ENCODE measurements around the gene THAP10. TPM values are rescaled to one million over a fixed set of nuclear protein-coding genes. Genes with fewer than 3 reads are reported as not detected.

THAP10 gene
- total RNA-seq, 1 donor from 2014 or later, result 3.4 TPM

DNA sequence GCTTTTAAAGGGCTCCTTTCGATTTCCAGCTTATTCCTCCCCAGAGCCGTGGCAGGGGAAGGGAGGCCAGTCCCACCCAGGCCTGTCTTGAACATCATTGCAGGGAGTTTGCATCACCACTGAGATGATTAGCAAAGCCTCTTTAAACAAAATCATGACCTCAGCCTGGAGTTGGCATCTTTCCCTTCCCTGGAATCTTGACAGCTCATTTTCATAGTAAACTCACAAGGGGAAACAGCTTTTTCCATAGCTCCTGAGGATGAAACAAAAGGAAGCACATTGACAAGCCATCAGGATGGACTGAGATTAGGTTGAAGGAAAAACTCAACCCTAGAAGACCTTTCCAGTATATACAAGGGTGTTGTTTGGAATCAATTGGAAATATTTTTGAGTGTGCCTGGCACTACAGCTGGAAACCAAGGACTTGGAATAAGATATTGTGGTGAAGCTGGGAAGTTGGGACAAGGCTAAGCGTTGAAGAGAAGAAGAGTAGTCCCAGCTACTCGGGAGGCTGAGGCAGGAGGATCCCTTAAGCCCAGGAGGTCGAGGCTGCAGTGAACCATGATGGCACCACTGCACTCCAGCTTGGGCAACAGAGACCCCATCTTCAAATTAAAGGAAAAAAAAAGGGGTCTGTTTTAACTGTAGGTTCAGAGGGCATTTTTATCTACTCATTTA, 35.2 kb downstream of the THAP10 start:
- ATAC-seq (peak; percentile 89), DNase-seq (ENCODE audit: low spot score) (peak; percentile 84)
- intact Hi-C loops (cut with DNase I), result no loop called here

DNA sequence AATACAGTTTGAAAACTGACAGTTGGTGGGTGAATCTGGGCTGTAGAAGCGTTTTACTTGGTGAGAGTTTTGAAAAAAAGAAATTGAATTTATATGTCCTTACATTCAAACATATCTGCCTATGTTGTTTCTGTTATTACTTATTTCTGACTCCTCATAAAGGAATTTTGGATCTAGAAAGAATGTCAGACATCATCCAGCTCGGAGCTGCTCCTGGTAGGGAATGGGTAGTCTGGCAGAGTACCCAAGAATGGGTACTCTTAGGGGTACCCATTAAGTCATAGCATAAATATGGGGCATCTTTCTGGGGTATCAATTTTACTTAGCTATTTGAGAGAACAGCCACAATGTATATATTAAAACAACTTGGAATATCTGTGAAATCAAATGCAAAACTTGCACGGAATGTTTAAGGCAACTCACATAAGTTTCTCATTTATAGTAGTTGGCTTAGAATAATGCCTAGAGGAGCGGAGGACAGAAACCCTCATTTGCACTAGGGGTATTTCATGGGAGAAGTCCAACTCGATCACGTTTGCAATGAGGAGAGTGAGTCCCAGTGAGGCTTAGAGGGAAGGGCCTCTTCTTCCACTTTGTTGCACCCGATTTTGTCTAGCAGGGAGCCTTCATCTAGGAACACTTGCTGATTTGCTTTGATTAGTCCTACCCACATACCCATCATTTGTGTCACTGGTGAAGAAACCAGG, 35.9 kb downstream of the THAP10 start:
- intact Hi-C loops (cut with DNase I), result no loop called here
- no peak for DNase-seq (ENCODE audit: low spot score)
- ATAC-seq, result no peak

DNA sequence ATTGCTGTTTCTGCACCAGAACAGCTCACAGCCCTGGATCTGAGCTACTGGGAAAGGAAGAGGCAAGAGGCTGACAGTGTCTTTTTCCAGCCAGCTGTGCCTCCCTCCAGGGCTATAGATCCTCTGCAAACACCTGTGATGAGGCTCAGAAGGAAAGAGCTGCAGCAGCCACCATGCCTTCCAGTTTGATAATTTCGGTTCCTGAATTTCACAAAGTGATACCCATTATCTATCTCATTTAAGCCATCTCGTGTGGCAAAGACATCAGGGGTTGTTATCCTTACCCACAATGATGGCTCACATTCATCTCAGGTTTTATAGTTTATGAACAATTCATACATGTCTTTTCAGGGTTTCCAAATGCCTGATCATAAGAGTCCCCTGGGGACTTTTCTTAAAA, 36.5 kb downstream of the THAP10 start:
- intact Hi-C loops (cut with DNase I), result no loop called here
- ATAC-seq (no peak), DNase-seq (ENCODE audit: low spot score) (no peak)

DNA sequence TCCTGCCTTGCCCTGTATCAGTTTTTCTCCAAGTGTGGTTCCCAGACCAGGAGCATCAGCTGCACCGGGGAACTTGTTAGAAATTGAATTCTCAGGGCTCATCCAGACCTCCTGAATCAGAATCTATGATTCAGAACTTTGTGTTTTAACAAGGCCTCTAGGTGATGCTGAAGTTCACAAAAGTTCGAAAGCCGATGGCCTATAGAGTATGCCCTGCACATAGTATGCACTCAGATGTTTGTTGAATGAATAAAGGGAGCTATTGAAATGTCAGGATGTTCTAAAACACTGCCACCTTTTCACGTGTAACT, 37.6 kb downstream of the THAP10 start:
- DNase-seq (ENCODE audit: low spot score), result no peak
- peak; percentile 56 for ATAC-seq
- intact Hi-C loops (cut with DNase I), result no loop called here

DNA sequence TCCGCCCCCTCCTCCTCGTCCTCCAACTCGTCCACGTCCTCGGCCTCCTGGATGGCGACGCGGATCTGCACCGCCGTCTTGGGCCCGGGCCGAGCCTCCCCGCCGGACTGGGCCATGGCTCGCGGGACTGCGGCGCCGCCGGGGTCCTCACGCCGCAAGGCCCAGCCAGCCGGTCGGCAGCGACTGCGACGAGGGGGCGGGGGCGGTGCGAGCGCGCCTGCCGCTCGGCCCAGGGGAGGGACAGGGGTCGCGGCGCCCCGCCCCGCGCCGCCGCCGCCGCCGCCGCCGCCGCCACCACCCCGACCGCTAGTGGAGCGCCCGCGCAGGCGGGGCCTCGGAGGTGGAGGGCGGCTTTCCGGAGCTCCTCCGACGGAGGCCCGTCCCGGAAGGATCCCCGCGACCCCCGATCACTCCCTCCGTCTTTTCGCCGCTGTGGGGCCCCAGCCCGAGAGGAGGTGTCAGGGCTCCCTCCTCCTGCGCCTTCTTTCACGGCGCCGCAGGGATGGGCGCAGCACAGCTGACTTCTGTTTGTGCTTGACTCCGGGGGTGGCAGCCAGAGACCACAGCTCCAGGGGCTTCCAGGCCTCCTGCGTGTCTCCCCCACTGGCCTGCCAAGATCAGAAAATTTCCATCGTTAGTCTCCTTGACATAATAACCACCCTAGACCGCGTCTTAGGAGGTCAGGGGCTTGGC, 38.1 kb downstream of the THAP10 start, which contains the start of gene LARP6:
TSS of gene LARP6 (minus strand) at position 185 of the 693 bp plus-strand sequence. CDS start at position 116, 69 bp downstream.
- DNase-seq (ENCODE audit: low spot score) (peak; percentile 79), ATAC-seq (peak; percentile 59)
- intact Hi-C loops (cut with DNase I), result no loop called here

DNA sequence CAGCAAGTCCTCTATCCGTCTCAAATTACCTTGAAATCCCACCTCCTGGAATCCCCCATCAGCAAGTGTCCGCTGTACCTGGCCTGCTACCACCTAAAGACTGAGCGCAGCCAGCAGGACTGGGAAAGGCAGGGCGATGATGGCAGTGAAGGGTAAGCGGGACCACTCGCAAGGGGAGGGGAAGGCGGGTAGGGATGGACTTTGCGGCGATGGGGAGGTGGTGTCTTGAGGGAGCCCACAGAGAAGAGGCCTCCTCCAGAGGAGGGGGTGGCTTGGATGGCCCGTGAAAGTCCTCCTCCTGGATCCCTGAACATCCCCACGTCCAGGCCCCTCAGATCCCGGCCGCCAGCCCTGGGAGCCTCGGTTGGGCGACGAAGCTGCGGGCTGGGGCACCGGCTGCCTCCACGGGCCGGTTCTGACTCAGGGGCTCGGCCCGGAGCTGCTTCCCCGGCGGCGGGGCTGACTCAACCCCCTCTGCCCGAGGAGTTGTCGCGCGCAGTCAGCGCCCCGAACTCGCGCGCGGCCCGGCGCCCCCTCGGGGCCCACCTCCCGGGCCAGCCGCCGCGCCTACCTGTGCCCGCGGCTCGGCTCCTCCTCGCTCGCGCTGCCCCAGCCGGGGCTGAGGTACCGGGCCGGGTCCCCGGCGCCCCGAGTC, 38.8 kb downstream of the THAP10 start:
- DNase-seq (ENCODE audit: low spot score) (peak; percentile 68), ATAC-seq (peak; percentile 21)
- intact Hi-C loops (cut with DNase I), result no loop called here

DNA sequence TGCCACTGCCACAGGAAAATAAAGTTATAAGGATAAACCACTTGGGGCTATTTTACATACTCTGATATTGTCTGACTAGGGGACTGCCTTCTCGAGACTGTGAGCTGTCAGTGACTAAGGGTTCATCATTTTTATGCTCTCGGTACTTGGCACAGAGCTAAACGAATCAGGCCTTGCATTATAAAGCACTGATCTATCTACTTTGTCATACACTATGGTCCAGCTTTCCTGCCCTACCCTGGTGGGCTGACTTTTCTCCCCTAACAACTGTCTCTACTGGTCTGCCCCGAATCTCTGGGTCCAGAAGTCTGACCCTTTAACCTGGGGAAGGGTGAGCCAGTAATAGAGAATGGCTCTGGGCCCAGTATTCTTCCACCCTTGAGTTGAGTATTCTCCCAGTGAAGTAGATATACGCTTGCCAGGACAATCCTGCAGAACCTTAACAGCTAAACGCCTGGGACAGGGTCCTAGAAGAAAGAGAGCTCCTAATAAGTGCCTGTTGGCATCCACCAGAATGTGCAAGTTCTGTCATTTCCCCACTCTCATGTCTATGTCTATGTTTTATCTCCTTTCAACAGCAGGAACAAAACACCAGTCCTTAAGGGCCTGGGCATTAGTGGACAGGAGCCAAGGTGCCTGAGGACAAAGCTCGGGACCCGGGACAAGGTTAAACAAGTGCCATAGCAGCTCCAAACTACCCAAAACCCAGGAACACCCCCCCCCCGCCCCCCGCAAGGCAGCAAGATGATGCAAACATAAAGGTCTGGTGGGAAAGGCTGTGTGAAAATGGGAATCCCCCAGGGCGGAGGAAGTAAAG, 39.5 kb downstream of the THAP10 start:
- intact Hi-C loops (cut with DNase I), result no loop called here
- DNase-seq (ENCODE audit: low spot score), result no peak
- ATAC-seq, result no peak

DNA sequence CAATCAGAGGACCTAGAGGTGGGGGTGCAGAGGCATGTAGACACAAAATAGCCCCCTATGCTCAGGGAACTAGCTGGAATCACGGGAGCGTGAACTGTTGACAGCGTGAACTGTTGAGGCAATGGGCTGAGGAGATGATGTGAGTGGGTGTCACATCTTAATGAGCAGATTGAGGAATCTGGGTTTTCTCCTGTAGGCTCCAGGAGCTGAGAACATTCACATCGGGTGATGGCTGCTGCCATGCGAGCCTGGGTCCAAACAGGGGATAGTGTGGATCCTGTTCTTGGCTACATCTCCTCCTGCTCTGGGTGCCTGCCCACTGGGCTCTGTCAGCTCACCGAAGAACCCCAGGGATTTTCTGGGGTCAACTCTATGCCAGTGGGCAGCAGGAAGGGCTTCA, 40.3 kb downstream of the THAP10 start:
- intact Hi-C loops (cut with DNase I), result no loop called here
- no peak for DNase-seq (ENCODE audit: low spot score)
- no peak for ATAC-seq

DNA sequence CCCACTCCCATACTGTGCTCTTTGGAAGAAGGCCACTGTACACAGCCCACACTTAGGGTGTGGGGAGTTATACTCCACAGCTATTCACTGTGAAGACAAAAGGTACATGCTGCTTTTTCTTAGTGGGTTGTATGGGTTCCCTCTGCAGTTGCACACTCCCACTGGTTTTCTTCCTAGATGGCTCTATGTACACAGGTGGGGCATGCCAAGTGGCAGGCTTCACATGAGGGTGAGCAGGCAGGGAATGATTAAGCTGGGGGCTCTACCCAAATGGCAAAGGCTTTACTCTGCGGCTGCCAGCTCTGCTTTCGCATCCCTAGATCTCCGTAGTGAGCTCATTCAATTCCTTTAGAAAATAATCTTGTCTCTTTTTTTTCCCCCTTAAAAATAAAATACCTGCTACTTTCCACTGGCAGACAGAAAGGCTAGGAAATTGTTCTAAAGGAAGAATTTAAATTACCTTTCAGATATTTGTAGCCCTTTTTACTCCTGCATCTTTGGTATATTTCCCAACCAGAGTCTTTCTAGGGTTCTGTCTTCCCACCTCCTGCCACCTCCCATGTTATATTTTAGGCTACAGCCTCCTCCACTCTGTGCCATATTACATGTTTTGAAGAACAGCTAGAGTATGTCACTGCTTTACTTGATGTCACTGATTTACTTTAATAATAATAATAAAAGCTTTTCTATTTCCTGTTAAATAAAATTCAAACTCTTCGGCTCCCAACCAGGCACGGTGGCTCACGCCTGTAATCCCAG, 46.5 kb downstream of the THAP10 start:
- no peak for ATAC-seq
- intact Hi-C loops (cut with DNase I), result no loop called here

DNA sequence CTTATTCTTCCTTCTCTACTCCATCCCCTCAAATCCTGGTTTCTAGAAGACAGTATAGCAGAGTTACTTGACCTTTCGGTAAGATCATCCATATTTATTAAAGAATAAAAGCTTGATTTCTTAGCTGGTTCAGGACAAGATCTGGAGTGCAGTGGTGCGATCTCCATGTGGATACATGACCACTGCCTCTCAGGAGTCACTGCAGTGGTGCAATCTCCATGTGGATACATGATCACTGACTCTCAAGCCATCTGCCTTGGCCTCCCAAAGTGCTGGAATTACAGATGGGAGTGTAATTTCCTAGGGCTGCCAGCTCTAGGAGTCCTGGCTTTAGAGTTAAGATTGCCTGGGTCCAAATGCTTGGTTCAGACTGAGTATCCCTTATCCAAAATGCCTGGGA, 54.8 kb downstream of the THAP10 start:
- no peak for DNase-seq (ENCODE audit: low spot score)
- intact Hi-C loops (cut with DNase I), result no loop called here
- ATAC-seq, result peak; percentile 21

More for the DNA sequence above, 46.5 kb downstream of the THAP10 start:
- DNase-seq (ENCODE audit: low spot score), result no peak

DNA sequence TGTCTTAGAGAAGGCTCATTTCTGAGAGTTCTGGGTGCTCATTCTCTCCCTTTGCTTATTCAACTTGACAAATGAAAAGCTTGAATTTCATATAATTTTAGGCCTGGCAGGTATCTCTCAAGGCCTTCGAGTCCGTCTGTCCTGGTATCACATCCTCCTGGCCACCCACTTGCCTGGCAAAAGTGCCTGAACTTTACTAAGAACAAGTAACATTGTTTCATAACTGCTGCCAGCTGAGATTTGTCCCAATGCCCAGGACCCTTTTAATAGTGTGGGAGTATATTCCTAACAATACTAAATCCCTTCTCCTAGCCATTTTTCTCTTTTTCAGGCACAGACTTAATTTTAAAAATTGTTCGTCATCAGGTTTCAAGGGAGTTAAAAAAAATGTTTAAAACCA, 56.4 kb downstream of the THAP10 start:
- ATAC-seq (peak; percentile 48), DNase-seq (ENCODE audit: low spot score) (no peak)
- intact Hi-C loops (cut with DNase I), result no loop called here

DNA sequence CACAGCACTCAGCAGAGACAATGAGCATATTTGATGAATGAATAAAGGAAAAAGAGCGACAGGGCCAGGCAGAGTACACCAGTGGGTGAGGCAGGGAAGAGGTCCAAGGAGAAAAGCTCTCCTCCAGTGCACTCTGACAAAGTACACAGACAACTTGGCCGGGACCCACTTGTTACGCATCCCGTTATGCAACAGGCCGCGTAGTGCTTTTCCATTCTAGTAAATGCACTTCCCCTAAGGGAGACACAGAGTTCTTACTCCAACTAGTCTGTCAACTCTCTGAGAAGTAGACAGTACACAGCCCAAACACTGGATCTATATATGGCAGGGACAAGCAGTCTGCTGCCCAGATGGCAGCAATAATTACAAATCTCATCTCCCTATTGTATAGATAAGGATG, 56.8 kb downstream of the THAP10 start:
- DNase-seq (ENCODE audit: low spot score), result peak; percentile 89
- intact Hi-C loops (cut with DNase I), result no loop called here
- ATAC-seq, result peak; percentile 92

DNA sequence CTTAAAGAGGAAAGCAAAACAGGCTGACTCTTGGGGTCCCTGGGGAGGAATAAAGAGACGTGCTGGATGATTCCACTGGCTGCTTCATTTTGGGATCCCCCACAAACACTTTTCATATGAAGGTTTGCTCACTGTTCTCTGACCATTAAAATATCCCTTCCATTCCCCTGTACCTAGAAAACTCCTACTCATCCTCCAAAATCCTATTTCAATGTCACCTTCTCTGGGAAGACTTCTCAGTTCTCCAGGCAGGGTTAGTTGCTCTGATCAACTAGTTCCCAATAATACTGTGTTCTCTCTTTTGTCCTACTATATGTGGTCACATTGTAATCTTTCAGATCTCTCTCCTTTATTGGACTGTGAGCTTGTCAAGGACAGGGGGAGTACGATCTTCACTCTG, 57.2 kb downstream of the THAP10 start:
- intact Hi-C loops (cut with DNase I), result no loop called here
- DNase-seq (ENCODE audit: low spot score) (no peak), ATAC-seq (no peak)

DNA sequence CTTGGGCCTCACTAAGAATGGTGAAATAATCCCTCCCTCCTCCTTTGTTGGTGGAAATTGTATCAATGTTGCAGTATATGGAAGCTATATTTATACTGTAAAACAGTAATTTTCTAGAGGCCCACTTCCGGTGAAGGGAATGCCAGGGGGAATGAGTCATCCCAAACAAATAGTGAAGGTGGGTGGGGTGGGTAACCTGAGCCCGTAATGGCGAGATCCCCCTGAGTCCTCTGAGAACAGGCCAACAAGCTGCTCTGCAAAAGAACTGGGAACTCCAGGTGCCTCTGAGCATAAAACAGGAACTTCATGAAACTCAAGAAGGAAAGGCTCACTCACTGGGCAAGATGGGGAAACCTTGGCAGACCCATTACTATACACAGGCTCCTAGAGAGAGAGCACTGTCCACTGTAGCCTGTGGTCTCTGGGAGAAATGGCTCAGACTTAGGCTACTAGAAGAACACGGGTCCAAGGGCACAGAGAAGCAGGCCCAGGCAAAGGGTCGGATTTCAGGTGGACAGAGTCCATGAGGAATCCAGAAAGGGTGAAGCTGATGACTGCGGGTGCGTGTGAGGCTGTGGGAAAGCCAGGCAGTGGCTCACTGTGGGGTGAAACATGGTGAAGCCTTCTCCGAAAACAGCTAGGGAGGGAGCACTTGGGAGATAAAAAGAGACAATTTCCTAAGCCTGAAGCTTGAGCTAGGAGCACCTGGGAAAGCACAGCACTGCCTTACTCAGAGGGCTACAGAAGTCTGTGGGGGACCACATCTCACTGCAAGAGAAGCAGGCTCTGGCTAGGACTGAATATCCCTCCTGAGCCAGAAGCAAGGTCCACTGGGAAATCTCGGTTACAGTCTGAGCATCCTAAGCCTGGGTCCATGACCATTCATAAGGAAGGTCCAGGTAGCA, 58.1 kb downstream of the THAP10 start:
- intact Hi-C loops (cut with DNase I), result no loop called here
- no peak for DNase-seq (ENCODE audit: low spot score)
- ATAC-seq, result peak; percentile 6

DNA sequence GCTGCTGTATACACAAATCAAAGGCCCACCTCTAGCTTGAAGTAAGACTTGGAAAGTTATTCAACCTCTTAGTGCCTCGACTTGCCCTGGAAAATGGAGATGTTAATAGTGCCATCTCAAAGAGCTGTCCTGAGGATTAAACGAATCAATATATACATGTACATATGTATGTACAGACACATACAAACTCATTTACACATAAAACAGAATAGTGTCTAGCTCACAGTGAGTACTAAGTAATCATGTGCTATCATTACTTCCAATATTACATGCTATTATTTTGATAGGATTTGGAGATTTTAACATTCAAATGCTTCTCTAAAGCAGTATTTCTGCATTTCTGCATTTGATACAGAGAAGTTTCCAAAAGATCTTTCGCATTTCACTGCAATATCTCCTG, 58.8 kb downstream of the THAP10 start:
- intact Hi-C loops (cut with DNase I), result no loop called here
- ATAC-seq (no peak), DNase-seq (ENCODE audit: low spot score) (no peak)

DNA sequence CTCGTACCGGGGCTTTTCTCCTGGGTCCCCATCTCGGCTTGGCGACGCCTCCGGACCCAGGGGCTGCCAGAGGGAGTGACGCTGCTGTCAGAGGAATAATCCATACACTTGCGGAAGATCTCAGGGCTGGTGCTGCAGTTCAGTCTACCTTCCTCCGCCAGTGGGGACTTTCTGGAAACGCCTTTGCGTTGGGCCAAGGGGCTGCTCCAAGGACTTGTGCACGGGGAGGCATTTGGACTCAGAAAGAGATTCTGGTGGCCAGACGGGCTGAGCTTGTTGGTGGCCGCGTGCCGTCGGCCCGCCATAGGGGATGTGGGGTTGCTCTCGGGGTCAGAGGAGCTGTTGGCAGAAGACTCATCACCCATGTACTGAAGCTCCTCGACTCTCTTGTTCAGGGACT, 60.1 kb downstream of the THAP10 start:
- intact Hi-C loops (cut with DNase I), result no loop called here
- DNase-seq (ENCODE audit: low spot score) (no peak), ATAC-seq (no peak)

All from sciatic nerve (tissue), 2 donors.